Activated CD8-positive, alpha-beta memory T cell treated with anti-CD3 and anti-CD28 coated beads, Interleukin-2, amount 50 U/mL, for 1 hour (primary cell): ENCODE measurements around the gene TMSB10.
"Not testable (repeated sequence)": the region's sequence is repeated elsewhere in the genome, so short reads cannot be mapped to it uniquely, and the experiment has no call there.

Experiments
- DNase-seq: peaks from one replicate; pipeline ENCODE4 v3.0.0-alpha.2; 2020; ENCODE audit errors: extremely low read depth

Gene TMSB10

GRCh38 chr2:84939426-84940087, 34.1 kb downstream of the TMSB10 start:
- DNase-seq: no peak

- no peak for DNase-seq
Observed at GRCh38 chr2:84940088-84940470, 34.6 kb downstream of the TMSB10 start.

DNA sequence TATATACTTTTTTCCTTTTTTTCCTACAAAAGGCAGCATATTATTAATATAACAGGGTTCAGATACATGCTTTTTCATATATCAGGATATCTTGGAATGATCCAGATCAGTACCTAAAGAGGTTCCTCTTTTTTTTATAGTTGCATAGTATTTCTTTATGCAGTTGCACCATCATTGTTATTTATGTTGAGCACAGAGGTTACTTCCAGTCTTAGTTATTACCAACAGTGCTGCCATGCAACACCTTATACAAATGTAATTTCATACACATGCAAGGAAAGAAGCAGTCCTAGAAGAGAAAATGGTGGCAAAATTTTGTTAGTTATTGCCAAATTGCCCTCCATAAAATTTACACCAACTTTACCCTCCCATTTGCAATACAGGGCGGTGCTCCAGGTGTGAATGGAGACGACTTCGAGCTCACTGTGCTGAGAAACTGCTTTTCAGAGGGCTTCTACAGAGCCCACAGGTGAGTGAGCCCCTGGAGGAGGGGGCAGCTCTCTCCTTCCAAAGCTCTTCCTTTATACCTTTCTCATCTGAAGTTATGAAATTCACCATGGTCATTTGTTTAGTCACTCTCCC, 35.5 kb downstream of the TMSB10 start:
- no peak for DNase-seq

DNA sequence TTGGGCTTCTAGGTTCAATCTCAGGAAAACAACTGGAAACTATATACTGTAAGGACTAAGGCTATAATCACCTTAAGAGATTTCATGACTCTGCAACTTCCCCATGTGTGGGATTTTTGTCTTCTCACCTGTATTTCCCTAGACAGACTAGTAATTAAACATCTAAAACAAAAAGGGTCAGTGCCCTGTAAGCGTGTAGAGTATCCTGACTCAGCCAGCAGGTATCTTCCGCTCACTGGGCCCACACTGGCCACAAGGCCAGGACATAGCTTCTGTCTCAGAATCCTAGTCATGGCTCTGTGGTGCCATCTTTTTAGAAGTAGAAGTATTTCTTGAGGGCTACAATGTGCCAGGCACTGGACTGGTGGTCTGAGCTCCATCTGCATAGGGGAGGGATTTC, 36.7 kb downstream of the TMSB10 start:
- DNase-seq: no peak

DNA sequence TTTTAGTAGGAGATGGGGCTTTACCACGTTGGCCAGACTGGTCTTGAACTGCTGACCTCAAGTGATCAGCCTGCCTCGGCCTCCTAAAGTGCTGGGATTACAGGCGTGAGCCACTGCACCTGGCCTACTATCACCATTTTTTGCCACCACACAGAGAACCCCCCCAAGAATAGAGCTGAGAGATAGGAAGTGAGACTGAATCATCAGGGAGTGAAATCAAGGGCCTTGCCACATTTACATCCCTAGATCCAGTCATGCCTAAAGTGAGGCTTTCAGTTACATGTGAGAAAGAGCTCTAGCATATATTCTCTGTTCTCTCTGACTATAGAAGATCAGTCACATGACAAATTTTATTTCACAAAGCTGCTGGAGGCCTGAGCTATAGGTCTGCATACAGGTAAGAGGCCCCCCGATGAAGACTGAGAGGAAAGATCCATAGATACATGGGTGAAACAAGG, 37.5 kb downstream of the TMSB10 start:
- DNase-seq: no peak

- DNase-seq: no peak
Observed at GRCh38 chr2:84944295-84944909, 38.9 kb downstream of the TMSB10 start.

GRCh38 chr2:84945838-84946203, 40.4 kb downstream of the TMSB10 start:
- not testable (repeated sequence) for DNase-seq

GRCh38 chr2:84946204-84947009, 41.0 kb downstream of the TMSB10 start:
- DNase-seq: no peak

- DNase-seq: no peak
Observed at GRCh38 chr2:84947010-84947593, 41.6 kb downstream of the TMSB10 start.

DNA sequence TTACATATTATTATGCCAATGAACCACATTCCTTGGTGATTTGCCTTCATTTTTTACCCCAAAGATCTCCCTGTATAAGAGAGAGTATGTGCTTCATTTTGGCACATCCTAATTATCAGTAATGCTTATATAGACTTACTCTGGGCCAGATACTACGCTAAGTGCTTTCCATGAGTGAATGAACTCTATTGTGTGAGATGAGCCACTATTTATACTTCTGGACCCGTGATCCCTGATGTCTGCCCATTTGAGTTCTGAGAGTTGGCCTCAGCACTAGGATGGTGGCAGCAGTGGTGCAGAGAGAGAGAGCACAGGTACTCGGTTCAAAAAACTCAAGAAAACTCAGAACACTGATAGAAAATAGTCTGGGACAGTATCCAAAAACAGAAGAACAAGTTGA, 48.1 kb downstream of the TMSB10 start:
- DNase-seq: no peak

DNA sequence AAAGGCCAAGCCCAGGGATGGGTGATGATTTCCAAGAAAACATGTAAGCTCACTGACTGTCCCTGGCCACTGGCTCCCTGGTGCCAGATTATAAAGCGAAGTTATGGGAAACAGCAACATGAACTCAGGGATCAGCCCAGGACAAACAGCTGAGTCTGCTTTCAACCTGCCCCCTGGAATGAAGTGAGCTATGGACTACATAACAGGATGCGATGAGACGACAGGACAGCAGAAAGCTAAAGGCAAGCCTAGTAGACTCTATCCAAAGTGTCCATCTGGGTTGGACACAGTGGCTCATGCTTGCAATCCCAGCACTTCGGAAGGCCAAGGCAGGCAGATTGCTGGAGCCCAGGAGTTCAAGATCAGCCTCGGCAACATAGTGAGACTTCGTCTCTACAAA, 48.9 kb downstream of the TMSB10 start:
- no peak for DNase-seq
